H9 (cell line): Measurements from ENCODE around the gene CERCAM. TPM values are rescaled to one million over a fixed set of nuclear protein-coding genes. Genes with fewer than 3 reads are reported as not detected.
A peak's percentile ranks its signal among the peaks of the same experiment; 100 is the strongest.

Experiments used
- DNase-seq: peaks from one replicate; pipeline ENCODE4 v3.0.0-alpha.2; 2017
- H2AFZ ChIP-seq: one replicate; pipeline ENCODE4 v1.6.1; 2013; ENCODE audit warnings: mild to moderate bottlenecking, low read length, control low read depth, moderate library complexity
- H2AK5ac ChIP-seq: 2 replicates; pipeline ENCODE4 v1.6.1; 2013; ENCODE audit warnings: low read length, control low read depth, mixed read lengths; ENCODE audit not compliant: insufficient read length
- H2BK120ac ChIP-seq: one replicate; pipeline ENCODE4 v1.6.1; 2013; ENCODE audit warnings: low read depth, mild to moderate bottlenecking, low read length, control low read depth, inconsistent platforms; ENCODE audit not compliant: poor library complexity, severe bottlenecking
- H2BK12ac ChIP-seq: 2 replicates; pipeline ENCODE4 v1.6.1; 2013; ENCODE audit warnings: low read length, control low read depth, mixed read lengths, low read depth; ENCODE audit not compliant: insufficient read length
- H2BK15ac ChIP-seq: 2 replicates; pipeline ENCODE4 v1.6.1; 2013; ENCODE audit warnings: low read depth, low read length, control low read depth
- H2BK20ac ChIP-seq: one replicate; pipeline ENCODE4 v1.6.1; 2013; ENCODE audit warnings: low read depth, mild to moderate bottlenecking, low read length, control low read depth, inconsistent platforms; ENCODE audit not compliant: poor library complexity, severe bottlenecking
- H2BK5ac ChIP-seq: 2 replicates; pipeline ENCODE4 v1.6.1; 2013; ENCODE audit warnings: low read length, control low read depth, mixed read lengths; ENCODE audit not compliant: insufficient read length
- H3K14ac ChIP-seq: 2 replicates; pipeline ENCODE4 v1.6.1; 2013; ENCODE audit warnings: low read length, control low read depth; ENCODE audit not compliant: insufficient read depth
- H3K18ac ChIP-seq: 2 replicates; pipeline ENCODE4 v1.6.1; 2013; ENCODE audit warnings: low read depth, mild to moderate bottlenecking, mixed read lengths, low read length, control low read depth; ENCODE audit not compliant: insufficient read length
- H3K23ac ChIP-seq: 2 replicates; pipeline ENCODE4 v1.6.1; 2013; ENCODE audit warnings: low read length, control low read depth, mixed read lengths, low read depth; ENCODE audit not compliant: insufficient read length
- H3K23me2 ChIP-seq: 2 replicates; pipeline ENCODE4 v1.6.1; 2013; ENCODE audit warnings: low read depth, mild to moderate bottlenecking, mixed read lengths, low read length, control low read depth; ENCODE audit not compliant: insufficient read length, poor library complexity, severe bottlenecking
- H3K27ac ChIP-seq: 2 replicates; pipeline ENCODE4 v1.5.1; 2013; ENCODE audit warnings: low read length, control low read depth, mixed read lengths, low read depth; ENCODE audit not compliant: insufficient read length
- H3K27me3 ChIP-seq: 2 replicates; pipeline ENCODE4 v1.6.1; 2013; ENCODE audit warnings: low read length, control low read depth, inconsistent platforms; ENCODE audit not compliant: insufficient read depth
- H3K4ac ChIP-seq: 2 replicates; pipeline ENCODE4 v1.6.1; 2013; ENCODE audit warnings: low read depth, mild to moderate bottlenecking, control low read depth, inconsistent platforms, low read length, moderate library complexity
- H3K4me1 ChIP-seq: 2 replicates; pipeline ENCODE4 v1.6.1; 2013; ENCODE audit warnings: low read length, control low read depth, inconsistent platforms; ENCODE audit not compliant: insufficient read depth
- H3K4me2 ChIP-seq: 2 replicates; pipeline ENCODE4 v1.6.1; 2013; ENCODE audit warnings: low read length, control low read depth, mixed read lengths; ENCODE audit not compliant: insufficient read length, insufficient read depth
- H3K56ac ChIP-seq: 2 replicates; pipeline ENCODE4 v1.6.1; 2013; ENCODE audit warnings: low read depth, mild to moderate bottlenecking, mixed read lengths, low read length, control low read depth; ENCODE audit not compliant: insufficient read length
- H3K79me1 ChIP-seq: 2 replicates; pipeline ENCODE4 v1.6.1; 2013; ENCODE audit warnings: low read depth, mild to moderate bottlenecking, moderate library complexity, low read length, control low read depth, inconsistent platforms; ENCODE audit not compliant: insufficient read depth, poor library complexity, severe bottlenecking
- H3K79me2 ChIP-seq: 2 replicates; pipeline ENCODE4 v1.6.1; 2013; ENCODE audit warnings: low read length, control low read depth, inconsistent platforms; ENCODE audit not compliant: insufficient read depth
- H3K9ac ChIP-seq: 2 replicates; pipeline ENCODE4 v1.6.1; 2013; ENCODE audit warnings: low read length, control low read depth, mixed read lengths; ENCODE audit not compliant: insufficient read length; ENCODE audit errors: extremely low read depth
- H3K9me3 ChIP-seq: one replicate; pipeline ENCODE4 v1.6.1; 2013; ENCODE audit warnings: low read depth, low read length, inconsistent platforms; ENCODE audit not compliant: control insufficient read depth
- H3T11ph ChIP-seq: one replicate; pipeline ENCODE4 v1.6.1; 2013; ENCODE audit warnings: mild to moderate bottlenecking, low read length, control low read depth, inconsistent platforms
- H4K20me1 ChIP-seq: one replicate; pipeline ENCODE4 v1.6.1; 2013; ENCODE audit not compliant: control insufficient read depth, insufficient read length, insufficient read depth
- H4K5ac ChIP-seq: 2 replicates; pipeline ENCODE4 v1.6.1; 2013; ENCODE audit warnings: low read depth, mild to moderate bottlenecking, mixed read lengths, low read length, control low read depth; ENCODE audit not compliant: insufficient read length
- H4K8ac ChIP-seq: replicated peaks from 2 replicates; pipeline ENCODE4 v1.6.1; 2013; ENCODE audit warnings: low read length, control low read depth, mixed read lengths, low read depth; ENCODE audit not compliant: insufficient read length
- H4K91ac ChIP-seq: 2 replicates; pipeline ENCODE4 v1.6.1; 2013; ENCODE audit warnings: low read depth, mild to moderate bottlenecking, moderate library complexity, mixed read lengths, low read length, control low read depth; ENCODE audit not compliant: insufficient read length
- H3K27ac Mint-ChIP-seq, 3 experiments: 2 replicates in 2 of 3; 3 replicates in 1 of 3; pipeline ENCODE4 v1.8.0; 2020 to 2021; ENCODE audit warnings: mixed read lengths in 3 of 3, mild to moderate bottlenecking in 1 of 3, moderate library complexity in 1 of 3
- H3K27me3 Mint-ChIP-seq: 2 replicates; pipeline ENCODE4 v1.8.0; 2021; ENCODE audit warnings: low read depth, mild to moderate bottlenecking, moderate library complexity, mixed read lengths
- H3K36me3 Mint-ChIP-seq, 3 experiments: 2 replicates in 2 of 3; 3 replicates in 1 of 3; pipeline ENCODE4 v1.8.0; 2020 to 2021; ENCODE audit warnings: low read depth in 3 of 3, mixed read lengths in 3 of 3; ENCODE audit not compliant: insufficient read depth in 1 of 3
- H3K4me1 Mint-ChIP-seq, 2 experiments: 2 replicates each; pipeline ENCODE4 v1.8.0; 2020; ENCODE audit warnings: mixed read lengths in 2 of 2
- H3K4me3 Mint-ChIP-seq, 2 experiments: 2 replicates in 1 of 2; 3 replicates in 1 of 2; pipeline ENCODE4 v1.8.0; 2020 to 2021; ENCODE audit warnings: mild to moderate bottlenecking in 2 of 2, mixed read lengths in 2 of 2, moderate library complexity in 1 of 2
- H3K9me3 Mint-ChIP-seq, 2 experiments: 2 replicates in 1 of 2; 3 replicates in 1 of 2; pipeline ENCODE4 v1.8.0; 2020; ENCODE audit warnings: mild to moderate bottlenecking in 2 of 2, mixed read lengths in 2 of 2, moderate library complexity in 1 of 2
- WGBS: extraction: QIAGEN DNeasy Blood & Tissue Kit; methylation state at CpG from one replicate; pipeline ENCODE4 v1.1.7; 2013; ENCODE audit warnings: missing lambda C conversion rate, low lambda C conversion rate, mixed read lengths; ENCODE audit not compliant: insufficient read length; ENCODE audit errors: extremely low coverage; 5-methylcytosine and 5-hydroxymethylcytosine counted together
- total RNA-seq: library from RNA; stranded (reverse); gene quantifications from 2 replicates; pipeline ENCODE4 v1.2.1, GENCODE V29; 2021
- TF ChIP-seq, protein P1 (sequence below): fragments of 200-600 bp; sonication (generic); conservative IDR thresholded peaks from 3 replicates; pipeline ENCODE4 v1.8.0; 2021; ENCODE audit warnings: antibody characterized with exemption, mild to moderate bottlenecking

The CERCAM gene
- total RNA-seq, 1 experiment from 2014 or later = 5.4 TPM

DNA sequence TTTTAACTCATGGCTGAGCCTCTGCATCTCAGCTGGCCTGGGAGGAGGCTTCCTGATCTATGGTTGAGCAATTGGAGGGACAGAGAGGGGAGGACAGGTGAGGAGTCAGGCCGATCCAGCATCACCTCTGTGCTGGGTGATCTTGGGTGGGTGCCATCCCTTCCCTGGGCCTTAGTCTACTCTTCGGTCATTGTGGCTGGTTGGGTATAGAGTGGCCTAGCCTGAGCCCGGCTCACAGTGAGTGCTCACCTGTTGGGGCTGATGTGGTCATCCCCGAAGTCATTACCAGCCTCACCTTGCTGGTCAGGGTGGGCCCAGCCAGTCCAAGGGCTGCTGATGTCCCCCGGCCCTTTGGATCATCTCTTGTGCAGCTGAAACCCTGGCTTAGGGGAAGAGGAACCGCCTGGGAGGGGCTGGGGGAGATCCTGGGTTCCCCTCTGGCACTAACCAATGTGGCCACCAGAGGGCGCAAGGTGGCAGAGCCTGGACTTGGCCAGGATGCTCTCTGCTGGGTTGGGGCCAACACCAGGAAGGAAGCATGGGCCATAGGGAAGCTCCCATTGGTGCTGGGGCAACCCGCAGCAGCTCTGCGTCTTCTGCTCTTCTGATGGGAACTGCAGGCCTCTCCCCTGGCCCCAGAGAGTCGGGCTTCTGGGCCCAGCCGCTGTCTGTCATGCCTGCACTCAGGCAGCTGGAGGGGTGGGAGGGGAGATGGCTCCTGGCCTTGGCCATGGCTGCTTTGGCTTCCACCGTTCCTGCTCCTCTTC lies 17.9 kb downstream of the CERCAM start:
- Histone ChIP-seq H3T11ph (no peak overlapping the region), H3K79me2 (no peaks in the 10 kb centered on the region), H4K5ac (no peak overlapping the region), H4K91ac (no peak overlapping the region), H2BK5ac (no peak overlapping the region), H3K18ac (no peak overlapping the region), H3K27me3 (no peaks in the 10 kb centered on the region; the same call in 1 of the 2 replicates), H2BK20ac (no peak overlapping the region), H4K8ac (no peak overlapping the region), H3K9me3 (no peaks in the 10 kb centered on the region), H3K23me2 (no peaks in the 10 kb centered on the region), H2AK5ac (no peak overlapping the region), H3K56ac (no peak overlapping the region), H3K4me1 (no peaks in the 10 kb centered on the region), H4K20me1 (no peaks in the 10 kb centered on the region), H3K79me1 (no peaks in the 10 kb centered on the region), H3K23ac (no peak overlapping the region), H3K27ac (no peak overlapping the region), H3K9ac (no peak overlapping the region), H3K4ac (no peak overlapping the region), H3K14ac (no peak overlapping the region), H2AFZ (no peak overlapping the region), H2BK12ac (no peak overlapping the region), H2BK120ac (no peak overlapping the region), H3K4me2 (no peak overlapping the region), H2BK15ac (0 out of 2 replicates have a peak overlapping the region, but pooled peaks have one; percentile 53)
- WGBS = no CpG with 5 or more reads among the region's 12 CpGs
- H3K4me3 Mint-ChIP-seq = no peak overlapping the region
- TF ChIP-seq, protein P1, sequence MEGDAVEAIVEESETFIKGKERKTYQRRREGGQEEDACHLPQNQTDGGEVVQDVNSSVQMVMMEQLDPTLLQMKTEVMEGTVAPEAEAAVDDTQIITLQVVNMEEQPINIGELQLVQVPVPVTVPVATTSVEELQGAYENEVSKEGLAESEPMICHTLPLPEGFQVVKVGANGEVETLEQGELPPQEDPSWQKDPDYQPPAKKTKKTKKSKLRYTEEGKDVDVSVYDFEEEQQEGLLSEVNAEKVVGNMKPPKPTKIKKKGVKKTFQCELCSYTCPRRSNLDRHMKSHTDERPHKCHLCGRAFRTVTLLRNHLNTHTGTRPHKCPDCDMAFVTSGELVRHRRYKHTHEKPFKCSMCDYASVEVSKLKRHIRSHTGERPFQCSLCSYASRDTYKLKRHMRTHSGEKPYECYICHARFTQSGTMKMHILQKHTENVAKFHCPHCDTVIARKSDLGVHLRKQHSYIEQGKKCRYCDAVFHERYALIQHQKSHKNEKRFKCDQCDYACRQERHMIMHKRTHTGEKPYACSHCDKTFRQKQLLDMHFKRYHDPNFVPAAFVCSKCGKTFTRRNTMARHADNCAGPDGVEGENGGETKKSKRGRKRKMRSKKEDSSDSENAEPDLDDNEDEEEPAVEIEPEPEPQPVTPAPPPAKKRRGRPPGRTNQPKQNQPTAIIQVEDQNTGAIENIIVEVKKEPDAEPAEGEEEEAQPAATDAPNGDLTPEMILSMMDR = peak; percentile 97
- 0 out of 4 replicates have a peak, but pooled peaks cover 0 to 3% of the 10 kb centered on the region in 2 experiments for H3K4me1 Mint-ChIP-seq
- H3K27me3 Mint-ChIP-seq = peaks cover 19% of the 10 kb centered on the region
- DNase-seq = peak; percentile 94
- no peaks in the 10 kb centered on the region for H3K9me3 Mint-ChIP-seq
- H3K27ac Mint-ChIP-seq = no peak overlapping the region
- no peaks in the 10 kb centered on the region for H3K36me3 Mint-ChIP-seq
